SU-DHL-6 (cell line): ENCODE measurements around the gene PLIN1.

Experiments
- H2AFZ ChIP-seq: fragments of 200-600 bp; sonication (generic); 2 replicates; pipeline ENCODE4 v1.6.1; 2014; ENCODE audit warnings: low read depth, mild to moderate bottlenecking, moderate library complexity, mixed read lengths, antibody characterized with exemption, low read length; ENCODE audit not compliant: severe bottlenecking
- H3F3A ChIP-seq: fragments of 200-600 bp; shearing (Covaris generic); 2 replicates; pipeline ENCODE4 v1.6.0; 2016; ENCODE audit warnings: antibody characterized with exemption, mild to moderate bottlenecking; ENCODE audit not compliant: insufficient read depth
- H3K27ac ChIP-seq: fragments of 200-600 bp; sonication (generic); 2 replicates; pipeline ENCODE4 v1.5.1; 2016; ENCODE audit warnings: low read depth, mild to moderate bottlenecking, low read length, moderate library complexity, mixed read lengths
- H3K27me3 ChIP-seq: fragments of 200-600 bp; sonication (generic), shearing (Covaris generic); 2 replicates; pipeline ENCODE4 v1.6.0; 2014; ENCODE audit warnings: mild to moderate bottlenecking, low read length
- H3K36me3 ChIP-seq: fragments of 200-600 bp; sonication (generic); 2 replicates; pipeline ENCODE4 v1.6.1; 2014; ENCODE audit warnings: mild to moderate bottlenecking, low read length, mixed read lengths
- H3K4me2 ChIP-seq: fragments of 300-600, 200-600 bp; shearing (Covaris generic), sonication (generic); 2 replicates; pipeline ENCODE4 v1.6.0; 2014; ENCODE audit warnings: low read length, low read depth, mild to moderate bottlenecking; ENCODE audit not compliant: poor library complexity, severe bottlenecking
- H3K4me3 ChIP-seq: fragments of 200-600 bp; sonication (generic); 2 replicates; pipeline ENCODE4 v1.5.1; 2014; ENCODE audit warnings: antibody characterized with exemption, low read length, mild to moderate bottlenecking, mixed read lengths; ENCODE audit not compliant: insufficient read depth, poor library complexity, severe bottlenecking
- H3K79me2 ChIP-seq: fragments of 200-600 bp; sonication (generic); 2 replicates; pipeline ENCODE4 v1.6.1; 2014; ENCODE audit warnings: mild to moderate bottlenecking, low read length, moderate library complexity; ENCODE audit not compliant: insufficient read depth
- H3K9ac ChIP-seq: fragments of 200-600 bp; sonication (generic); 2 replicates; pipeline ENCODE4 v1.7.0; 2014; ENCODE audit warnings: mild to moderate bottlenecking, low read length
- H3K9me2 ChIP-seq: fragments of 200-600 bp; sonication (generic); replicated peaks from 2 replicates; pipeline ENCODE4 v1.6.1; 2014; ENCODE audit warnings: low read length; ENCODE audit not compliant: insufficient read depth
- H3K9me3 ChIP-seq: fragments of 200-600 bp; sonication (generic); 2 replicates; pipeline ENCODE4 v1.6.1; 2014; ENCODE audit warnings: low read length, mixed read lengths; ENCODE audit not compliant: insufficient read depth
- H4K20me1 ChIP-seq: fragments of 200-600 bp; sonication (generic); 2 replicates; pipeline ENCODE4 v1.6.1; 2014; ENCODE audit warnings: low read depth, mild to moderate bottlenecking, antibody characterized with exemption, low read length, moderate library complexity, mixed read lengths
- EZH2phosphoT487 ChIP-seq: fragments of 200-600 bp; sonication (generic), shearing (Covaris generic); conservative IDR thresholded peaks from 2 replicates; pipeline ENCODE4 v1.6.1; 2018; ENCODE audit warnings: mild to moderate bottlenecking, antibody characterized with exemption, low read length, moderate library complexity, mixed read lengths
- TF ChIP-seq, protein P1 (sequence below): fragments of 200-600 bp; sonication (generic); IDR thresholded peaks from one replicate; pipeline ENCODE4 v1.5.1; 2017; ENCODE audit warnings: antibody characterized with exemption, mild to moderate bottlenecking, low read length, moderate library complexity; ENCODE audit not compliant: insufficient read depth, poor library complexity, severe bottlenecking

Gene PLIN1

DNA sequence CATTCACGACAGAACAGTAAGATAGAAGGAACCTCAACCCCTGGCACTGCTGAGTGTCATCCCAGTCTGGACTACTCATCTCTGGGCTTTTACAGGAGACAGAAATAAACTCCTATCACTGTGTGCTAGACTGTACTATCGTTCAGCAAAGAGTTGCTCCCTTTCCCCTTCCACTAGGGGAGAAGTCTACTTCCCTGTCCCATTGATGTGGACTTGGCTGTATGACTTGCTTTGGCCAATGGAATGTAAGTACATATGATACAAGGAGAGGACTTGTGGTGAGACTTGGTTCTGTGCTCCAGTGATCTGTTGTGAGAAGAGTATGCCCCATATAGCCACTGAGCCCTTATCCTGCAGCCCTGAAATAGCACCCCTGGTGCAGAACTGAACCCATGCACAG lies 18.6 kb downstream of the PLIN1 start:
- no peaks in the 10 kb centered on the region for H3K36me3 ChIP-seq
- H3F3A ChIP-seq: no peaks in the 10 kb centered on the region
- no peak overlapping the region for H3K9ac ChIP-seq
- no peak overlapping the region for H3K4me2 ChIP-seq
- no peaks in the 10 kb centered on the region for H3K79me2 ChIP-seq
- no peak overlapping the region for H2AFZ ChIP-seq
- no peaks in the 10 kb centered on the region for H3K9me3 ChIP-seq
- no peak overlapping the region for H3K4me3 ChIP-seq
- 0 out of 2 replicates have a peak, but pooled peaks cover 3% of the 10 kb centered on the region for H3K27me3 ChIP-seq
- no peak overlapping the region for H3K27ac ChIP-seq
- H3K9me2 ChIP-seq: no peaks in the 10 kb centered on the region
- H4K20me1 ChIP-seq: no peaks in the 10 kb centered on the region
- TF ChIP-seq, protein P1, sequence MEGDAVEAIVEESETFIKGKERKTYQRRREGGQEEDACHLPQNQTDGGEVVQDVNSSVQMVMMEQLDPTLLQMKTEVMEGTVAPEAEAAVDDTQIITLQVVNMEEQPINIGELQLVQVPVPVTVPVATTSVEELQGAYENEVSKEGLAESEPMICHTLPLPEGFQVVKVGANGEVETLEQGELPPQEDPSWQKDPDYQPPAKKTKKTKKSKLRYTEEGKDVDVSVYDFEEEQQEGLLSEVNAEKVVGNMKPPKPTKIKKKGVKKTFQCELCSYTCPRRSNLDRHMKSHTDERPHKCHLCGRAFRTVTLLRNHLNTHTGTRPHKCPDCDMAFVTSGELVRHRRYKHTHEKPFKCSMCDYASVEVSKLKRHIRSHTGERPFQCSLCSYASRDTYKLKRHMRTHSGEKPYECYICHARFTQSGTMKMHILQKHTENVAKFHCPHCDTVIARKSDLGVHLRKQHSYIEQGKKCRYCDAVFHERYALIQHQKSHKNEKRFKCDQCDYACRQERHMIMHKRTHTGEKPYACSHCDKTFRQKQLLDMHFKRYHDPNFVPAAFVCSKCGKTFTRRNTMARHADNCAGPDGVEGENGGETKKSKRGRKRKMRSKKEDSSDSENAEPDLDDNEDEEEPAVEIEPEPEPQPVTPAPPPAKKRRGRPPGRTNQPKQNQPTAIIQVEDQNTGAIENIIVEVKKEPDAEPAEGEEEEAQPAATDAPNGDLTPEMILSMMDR: no peak
- no peak for TF ChIP-seq EZH2phosphoT487

- H3K36me3 ChIP-seq: no peaks in the 10 kb centered on the region
- H3F3A ChIP-seq: no peaks in the 10 kb centered on the region
- H4K20me1 ChIP-seq: no peaks in the 10 kb centered on the region
- H3K4me3 ChIP-seq: no peak overlapping the region
- TF ChIP-seq EZH2phosphoT487: no peak
- TF ChIP-seq, protein P1: no peak
- no peak overlapping the region for H3K27ac ChIP-seq
- 0 out of 2 replicates have a peak, but pooled peaks cover 3% of the 10 kb centered on the region for H3K27me3 ChIP-seq
- H3K4me2 ChIP-seq: no peak overlapping the region
- H3K9me2 ChIP-seq: no peaks in the 10 kb centered on the region
- H3K79me2 ChIP-seq: no peaks in the 10 kb centered on the region
- H3K9me3 ChIP-seq: no peaks in the 10 kb centered on the region
- H3K9ac ChIP-seq: no peak overlapping the region
- H2AFZ ChIP-seq: no peak overlapping the region
Measured at GRCh38 chr15:89659295-89659694, 19.9 kb downstream of the PLIN1 start.

DNA sequence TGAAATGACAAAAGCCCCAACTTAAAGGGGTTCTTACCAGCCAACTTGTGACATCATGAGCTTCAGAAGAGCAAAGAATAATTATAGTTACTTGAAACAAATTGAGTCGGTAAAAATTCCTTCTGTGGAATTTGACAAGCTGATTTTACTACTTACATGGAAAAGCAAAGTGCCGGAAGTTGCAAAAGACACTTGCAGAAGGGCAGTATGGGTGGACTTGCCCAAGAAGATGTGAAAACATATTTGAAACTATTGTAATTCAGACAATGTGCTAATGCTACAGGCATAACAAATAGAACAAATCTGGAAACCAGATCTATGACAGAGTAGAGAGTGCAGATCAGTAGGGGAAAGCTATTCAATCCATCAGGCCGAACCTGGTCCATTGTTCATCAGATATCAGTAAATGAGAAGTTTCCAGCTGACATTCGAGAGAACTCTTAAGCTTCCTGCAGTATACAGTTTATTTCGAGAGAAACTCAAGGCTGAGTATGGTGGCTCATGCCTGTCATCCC lies 21.4 kb downstream of the PLIN1 start:
- no peaks in the 10 kb centered on the region for H3K79me2 ChIP-seq
- H3K9ac ChIP-seq: no peak overlapping the region
- no peaks in the 10 kb centered on the region for H3K36me3 ChIP-seq
- no peak overlapping the region for H3K4me2 ChIP-seq
- no peaks in the 10 kb centered on the region for H4K20me1 ChIP-seq
- TF ChIP-seq, protein P1: no peak
- no peak for TF ChIP-seq EZH2phosphoT487
- H2AFZ ChIP-seq: no peak overlapping the region
- no peak overlapping the region for H3K4me3 ChIP-seq
- no peak overlapping the region for H3K27ac ChIP-seq
- 0 out of 2 replicates have a peak, but pooled peaks cover 3% of the 10 kb centered on the region for H3K27me3 ChIP-seq
- no peaks in the 10 kb centered on the region for H3K9me3 ChIP-seq
- H3K9me2 ChIP-seq: no peaks in the 10 kb centered on the region
- no peaks in the 10 kb centered on the region for H3F3A ChIP-seq
